Measurements from ENCODE around the gene CACNA1I.

The CACNA1I gene

DNA sequence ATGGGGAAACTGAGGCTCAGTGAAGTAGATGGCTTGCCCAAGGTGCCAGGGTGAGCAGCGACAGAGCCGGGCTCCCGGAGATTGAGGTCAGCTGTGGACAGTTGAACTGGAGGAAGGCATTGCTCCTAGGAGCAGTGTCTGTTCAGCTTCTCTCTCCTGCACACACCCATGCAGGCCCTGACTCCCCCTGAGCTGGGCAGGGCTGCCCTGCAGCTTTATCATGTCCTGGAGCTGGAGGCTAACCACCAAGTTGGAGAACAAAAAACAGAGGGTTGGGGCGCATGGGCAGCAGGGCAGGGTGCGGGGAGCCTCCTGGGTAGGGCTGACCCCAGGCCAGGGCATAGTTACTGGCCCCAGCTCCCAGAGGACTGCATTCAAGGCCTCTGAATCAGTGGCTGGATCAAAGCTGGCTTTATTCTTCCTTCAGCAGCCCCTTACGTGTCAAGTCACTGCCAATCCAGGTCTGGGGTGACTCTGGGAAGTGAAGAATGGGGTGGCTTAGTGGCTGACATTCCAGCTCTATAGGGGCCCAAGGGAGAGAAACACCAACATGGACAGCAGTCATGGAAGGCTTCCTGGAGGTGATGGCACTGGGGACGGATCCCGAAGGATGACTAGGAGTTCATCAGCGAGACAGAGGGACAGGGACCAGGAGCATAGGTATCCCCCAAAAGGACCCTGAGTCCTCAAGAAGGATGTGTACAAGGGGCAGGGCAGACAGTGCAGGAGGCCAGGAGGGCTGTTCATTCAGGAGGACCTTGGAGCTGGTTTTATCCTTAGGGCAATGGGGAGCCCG, 83.8 kb downstream of the CACNA1I start:
- no peak for DNase-seq
- H3K9me3 ChIP-seq (ENCODE audit: control extremely low read depth in 1 of 5, control insufficient read depth in 4 of 5, insufficient read depth in 2 of 5, low read depth in 1 of 5, low read length in 4 of 5) = peaks cover 0 to 2% (median 0%) of the 10 kb centered on the region in 5 experiments
- POLR2A ChIA-PET = no interaction called here
- WGBS (ENCODE audit: insufficient coverage) = 93% methylated on average over 9 of the region's 10 CpGs
- no peaks in the 10 kb centered on the region for H3K36me3 ChIP-seq (ENCODE audit: control insufficient read depth in 4 of 4, insufficient read depth in 4 of 4, low read length in 3 of 4)
- peaks cover 0 to 45% (median 24%) of the 10 kb centered on the region in 5 experiments for H3K27me3 ChIP-seq (replicated peaks in 2 of 5; ENCODE audit: control insufficient read depth in 4 of 5, insufficient read depth in 5 of 5, low read length in 4 of 5)
- no peak overlapping the region for H3K27ac ChIP-seq (ENCODE audit: insufficient read depth in 1 of 2, low read depth in 1 of 2, low read length in 2 of 2, poor library complexity in 1 of 2, severe bottlenecking in 2 of 2)
- CTCF ChIA-PET = no interaction called here
- H3K4me3 ChIP-seq (ENCODE audit: control insufficient read depth in 1 of 7, extremely low read depth in 1 of 7, insufficient read depth in 4 of 7, low read depth in 2 of 7, low read length in 6 of 7) = no peak overlapping the region
- H3K4me1 ChIP-seq (ENCODE audit: control extremely low read depth in 1 of 4, control insufficient read depth in 4 of 4, insufficient read depth in 4 of 4, low read length in 3 of 4) = no peaks in the 10 kb centered on the region

GRCh38 chr22:39655004-39655579, 84.5 kb downstream of the CACNA1I start:
- no peak overlapping the region for H3K27ac ChIP-seq (ENCODE audit: insufficient read depth in 1 of 2, low read depth in 1 of 2, low read length in 2 of 2, poor library complexity in 1 of 2, severe bottlenecking in 2 of 2)
- peaks cover 0 to 2% (median 0%) of the 10 kb centered on the region in 5 experiments for H3K9me3 ChIP-seq (ENCODE audit: control extremely low read depth in 1 of 5, control insufficient read depth in 4 of 5, insufficient read depth in 2 of 5, low read depth in 1 of 5, low read length in 4 of 5)
- no peaks in the 10 kb centered on the region for H3K36me3 ChIP-seq (ENCODE audit: control insufficient read depth in 4 of 4, insufficient read depth in 4 of 4, low read length in 3 of 4)
- peaks cover 0 to 53% (median 24%) of the 10 kb centered on the region in 5 experiments for H3K27me3 ChIP-seq (replicated peaks in 2 of 5; ENCODE audit: control insufficient read depth in 4 of 5, insufficient read depth in 5 of 5, low read length in 4 of 5)
- 85% methylated on average over 8 of the region's 8 CpGs for WGBS (ENCODE audit: insufficient coverage)
- ChIA-PET CTCF (no interaction called here), POLR2A (no interaction called here)
- no peaks in the 10 kb centered on the region for H3K4me1 ChIP-seq (ENCODE audit: control extremely low read depth in 1 of 4, control insufficient read depth in 4 of 4, insufficient read depth in 4 of 4, low read length in 3 of 4)
- DNase-seq = no peak
- H3K4me3 ChIP-seq (ENCODE audit: control insufficient read depth in 1 of 7, extremely low read depth in 1 of 7, insufficient read depth in 4 of 7, low read depth in 2 of 7, low read length in 6 of 7) = no peak overlapping the region

- Histone ChIP-seq H3K4me1 (ENCODE audit: control extremely low read depth in 1 of 4, control insufficient read depth in 4 of 4, insufficient read depth in 4 of 4, low read length in 3 of 4) (no peaks in the 10 kb centered on the region), H3K36me3 (ENCODE audit: control insufficient read depth in 4 of 4, insufficient read depth in 4 of 4, low read length in 3 of 4) (no peaks in the 10 kb centered on the region), H3K27me3 (replicated peaks in 2 of 5; ENCODE audit: control insufficient read depth in 4 of 5, insufficient read depth in 5 of 5, low read length in 4 of 5) (peaks cover 0 to 57% (median 26%) of the 10 kb centered on the region in 5 experiments), H3K9me3 (ENCODE audit: control extremely low read depth in 1 of 5, control insufficient read depth in 4 of 5, insufficient read depth in 2 of 5, low read depth in 1 of 5, low read length in 4 of 5) (peaks cover 0 to 2% (median 0%) of the 10 kb centered on the region in 5 experiments), H3K27ac (ENCODE audit: insufficient read depth in 1 of 2, low read depth in 1 of 2, low read length in 2 of 2, poor library complexity in 1 of 2, severe bottlenecking in 2 of 2) (no peak overlapping the region), H3K4me3 (ENCODE audit: control insufficient read depth in 1 of 7, extremely low read depth in 1 of 7, insufficient read depth in 4 of 7, low read depth in 2 of 7, low read length in 6 of 7) (no peak overlapping the region)
- POLR2A ChIA-PET = no interaction called here
- 81% methylated on average over 15 of the region's 15 CpGs for WGBS (ENCODE audit: insufficient coverage)
- DNase-seq = no peak
- CTCF ChIA-PET = no interaction called here
Observed at GRCh38 chr22:39655831-39656230, 85.3 kb downstream of the CACNA1I start.

DNA sequence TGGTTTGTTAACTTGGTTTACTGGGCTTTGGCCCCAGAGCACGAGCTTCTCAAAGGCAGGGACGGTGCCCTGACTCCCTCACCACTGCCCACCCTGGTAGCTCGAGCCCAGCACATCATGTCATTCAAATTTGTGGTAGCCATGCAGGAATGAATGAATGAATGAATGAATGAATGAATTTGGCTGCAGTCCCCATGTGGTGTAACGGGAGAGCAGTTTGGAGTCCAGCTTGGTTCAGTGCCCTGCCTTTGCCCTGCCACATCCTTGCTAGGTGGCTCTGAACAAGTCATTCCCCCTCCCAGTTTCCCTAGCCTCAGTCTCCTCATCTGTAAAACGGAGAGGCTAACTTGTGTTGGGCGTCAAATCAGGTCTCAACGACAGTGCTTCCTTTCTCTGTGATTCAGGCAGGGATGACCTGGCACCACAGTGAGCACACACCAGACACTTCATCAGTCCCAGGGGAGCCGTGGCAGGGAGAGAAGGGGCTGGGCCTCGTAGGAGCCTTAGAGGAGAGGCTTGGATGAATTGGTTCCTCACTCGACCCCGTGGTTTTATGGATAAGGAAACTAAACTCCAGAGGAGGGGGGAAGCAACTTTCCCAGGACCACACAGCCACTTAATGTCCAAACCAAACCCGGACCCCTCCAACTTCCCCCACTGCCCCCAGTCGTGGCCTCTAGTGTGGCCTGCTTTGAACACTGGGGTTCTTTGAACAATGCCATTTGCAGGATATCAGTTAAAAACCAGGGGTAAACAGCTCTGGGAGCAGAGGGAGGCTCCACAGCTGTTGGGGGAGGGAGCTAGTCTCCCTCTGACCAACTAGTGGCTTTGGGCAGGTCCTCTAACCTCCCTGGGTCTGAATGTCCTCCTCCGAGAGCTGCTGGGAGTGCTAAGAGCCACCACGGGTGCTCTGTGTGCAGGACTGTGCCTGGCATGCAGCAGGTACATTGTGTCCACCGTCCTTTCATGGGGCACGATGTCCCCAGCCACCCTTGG, 86.2 kb downstream of the CACNA1I start:
- ChIA-PET CTCF (no interaction called here), POLR2A (no interaction called here)
- no peaks in the 10 kb centered on the region for H3K9me3 ChIP-seq (ENCODE audit: control extremely low read depth in 1 of 5, control insufficient read depth in 4 of 5, insufficient read depth in 2 of 5, low read depth in 1 of 5, low read length in 4 of 5)
- H3K4me3 ChIP-seq (ENCODE audit: control insufficient read depth in 1 of 7, extremely low read depth in 1 of 7, insufficient read depth in 4 of 7, low read depth in 2 of 7, low read length in 6 of 7) = no peak overlapping the region
- DNase-seq = no peak
- H3K36me3 ChIP-seq (ENCODE audit: control insufficient read depth in 4 of 4, insufficient read depth in 4 of 4, low read length in 3 of 4) = no peaks in the 10 kb centered on the region
- 69% methylated on average over 11 of the region's 17 CpGs for WGBS (ENCODE audit: insufficient coverage)
- peaks cover 0 to 67% (median 34%) of the 10 kb centered on the region in 5 experiments for H3K27me3 ChIP-seq (replicated peaks in 2 of 5; ENCODE audit: control insufficient read depth in 4 of 5, insufficient read depth in 5 of 5, low read length in 4 of 5)
- peaks cover 0 to 3% (median under 1%) of the 10 kb centered on the region in 4 experiments for H3K4me1 ChIP-seq (ENCODE audit: control extremely low read depth in 1 of 4, control insufficient read depth in 4 of 4, insufficient read depth in 4 of 4, low read length in 3 of 4)
- no peak overlapping the region for H3K27ac ChIP-seq (ENCODE audit: insufficient read depth in 1 of 2, low read depth in 1 of 2, low read length in 2 of 2, poor library complexity in 1 of 2, severe bottlenecking in 2 of 2)

DNA sequence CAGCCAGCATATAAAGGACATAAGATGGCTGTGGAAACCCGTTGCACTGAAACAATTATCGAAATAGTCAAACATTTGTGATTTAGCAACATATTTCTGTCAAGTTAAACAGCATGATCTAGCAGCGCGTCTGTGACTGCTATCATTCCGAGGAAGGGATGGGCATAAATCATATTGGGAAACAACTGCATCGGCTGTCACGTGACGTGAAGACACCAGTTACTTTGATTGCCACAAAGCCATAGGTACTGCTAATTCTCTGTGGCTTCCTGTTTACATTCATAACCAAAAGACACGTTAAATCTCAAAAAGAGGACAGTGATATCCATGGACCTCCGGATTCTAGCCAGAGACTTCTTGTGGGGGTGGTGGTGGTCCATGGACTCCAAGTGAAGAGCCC, 87.8 kb downstream of the CACNA1I start:
- Histone ChIP-seq H3K27me3 (replicated peaks in 2 of 5; ENCODE audit: control insufficient read depth in 4 of 5, insufficient read depth in 5 of 5, low read length in 4 of 5) (peaks cover 0 to 83% (median 46%) of the 10 kb centered on the region in 5 experiments), H3K27ac (ENCODE audit: insufficient read depth in 1 of 2, low read depth in 1 of 2, low read length in 2 of 2, poor library complexity in 1 of 2, severe bottlenecking in 2 of 2) (no peak overlapping the region), H3K9me3 (ENCODE audit: control extremely low read depth in 1 of 5, control insufficient read depth in 4 of 5, insufficient read depth in 2 of 5, low read depth in 1 of 5, low read length in 4 of 5) (no peaks in the 10 kb centered on the region), H3K4me1 (ENCODE audit: control extremely low read depth in 1 of 4, control insufficient read depth in 4 of 4, insufficient read depth in 4 of 4, low read length in 3 of 4) (peaks cover 0 to 13% (median 5%) of the 10 kb centered on the region in 4 experiments), H3K4me3 (ENCODE audit: control insufficient read depth in 1 of 7, extremely low read depth in 1 of 7, insufficient read depth in 4 of 7, low read depth in 2 of 7, low read length in 6 of 7) (no peak overlapping the region), H3K36me3 (ENCODE audit: control insufficient read depth in 4 of 4, insufficient read depth in 4 of 4, low read length in 3 of 4) (no peaks in the 10 kb centered on the region)
- CTCF ChIA-PET = no interaction called here
- POLR2A ChIA-PET = no interaction called here
- WGBS (ENCODE audit: insufficient coverage) = 45% methylated on average over 7 of the region's 10 CpGs
- DNase-seq = peak in 2 of 3 donors; percentile 46 to 54

- H3K36me3 ChIP-seq (ENCODE audit: control insufficient read depth in 4 of 4, insufficient read depth in 4 of 4, low read length in 3 of 4) = no peaks in the 10 kb centered on the region
- ChIA-PET POLR2A (no interaction called here), CTCF (no interaction called here)
- H3K27ac ChIP-seq (ENCODE audit: insufficient read depth in 1 of 2, low read depth in 1 of 2, low read length in 2 of 2, poor library complexity in 1 of 2, severe bottlenecking in 2 of 2) = no peak overlapping the region
- no peak overlapping the region for H3K4me3 ChIP-seq (ENCODE audit: control insufficient read depth in 1 of 7, extremely low read depth in 1 of 7, insufficient read depth in 4 of 7, low read depth in 2 of 7, low read length in 6 of 7)
- no peak for DNase-seq
- 88% methylated on average over 18 of the region's 18 CpGs for WGBS (ENCODE audit: insufficient coverage)
- H3K9me3 ChIP-seq (ENCODE audit: control extremely low read depth in 1 of 5, control insufficient read depth in 4 of 5, insufficient read depth in 2 of 5, low read depth in 1 of 5, low read length in 4 of 5) = no peaks in the 10 kb centered on the region
- peaks cover 0 to 88% (median 47%) of the 10 kb centered on the region in 5 experiments for H3K27me3 ChIP-seq (replicated peaks in 2 of 5; ENCODE audit: control insufficient read depth in 4 of 5, insufficient read depth in 5 of 5, low read length in 4 of 5)
- peaks cover 0 to 17% (median 6%) of the 10 kb centered on the region in 4 experiments for H3K4me1 ChIP-seq (ENCODE audit: control extremely low read depth in 1 of 4, control insufficient read depth in 4 of 4, insufficient read depth in 4 of 4, low read length in 3 of 4)
Observed at GRCh38 chr22:39658806-39659463, 88.4 kb downstream of the CACNA1I start.
